Gastroesophageal sphincter (tissue), 4 donors: ENCODE measurements around the gene KCNC4. TPM values are rescaled to one million over a fixed set of nuclear protein-coding genes. Genes with fewer than 3 reads are reported as not detected.

ENCODE experiments used
- ATAC-seq: fragments of 150-250 bp; one replicate; pipeline ENCODE4 v1.9.1; 2016; ENCODE audit warnings: mild to moderate bottlenecking, moderate library complexity
- H3K27ac ChIP-seq, 4 donors: fragments of 200-600 bp; sonication (generic) in 3 of 4; 1 replicate in 3 of 4; 2 replicates in 1 of 4; pipeline ENCODE4 v1.5.1; 2016 to 2019
- H3K27me3 ChIP-seq: fragments of 200-600 bp; sonication (generic); one replicate; pipeline ENCODE4 v1.5.1; 2019
- H3K36me3 ChIP-seq, 2 donors: fragments of 200-600 bp; sonication (generic); one replicate each; pipeline ENCODE4 v1.5.1; 2019; ENCODE audit warnings: control low read depth in 1 of 2
- H3K4me1 ChIP-seq, 3 donors: fragments of 200-600 bp; sonication (generic); 1 replicate in 2 of 3; 2 replicates in 1 of 3; pipeline ENCODE4 v1.5.1; 2016 to 2019; ENCODE audit warnings: control low read depth in 2 of 3
- H3K4me3 ChIP-seq, 2 donors: fragments of 200-600 bp; sonication (generic); one replicate each; pipeline ENCODE4 v1.5.1; 2019; ENCODE audit warnings: mild to moderate bottlenecking in 1 of 2, moderate library complexity in 1 of 2
- H3K9me3 ChIP-seq, 3 donors: fragments of 200-600 bp; sonication (generic); one replicate each; pipeline ENCODE4 v1.5.1; 2017 to 2019; ENCODE audit warnings: control low read depth in 2 of 3
- EP300 ChIP-seq: sonication (generic); formaldehyde crosslinking; IDR thresholded peaks from one replicate; pipeline ENCODE4 v1.6.1; 2017; ENCODE audit warnings: antibody characterized with exemption, mild to moderate bottlenecking
- POLR2A ChIP-seq, 2 donors: fragments of 450-650 bp; IDR thresholded peaks; one replicate each; pipeline ENCODE4 v1.6.1; 2017; ENCODE audit warnings: antibody characterized with exemption in 2 of 2, mild to moderate bottlenecking in 2 of 2, moderate library complexity in 1 of 2
- POLR2AphosphoS5 ChIP-seq: sonication (generic); formaldehyde crosslinking; IDR thresholded peaks from one replicate; pipeline ENCODE4 v1.6.1; 2017; ENCODE audit warnings: antibody characterized with exemption
- WGBS, 2 donors: methylation state at CpG; one replicate each; pipeline ENCODE4 v1.1.5; 2018; ENCODE audit warnings: low coverage in 1 of 2; 5-methylcytosine and 5-hydroxymethylcytosine counted together
- total RNA-seq, 4 donors: library from RNA; depleted of rRNA; stranded (reverse); fragments of >200 nt; gene quantifications; one replicate each; pipeline ENCODE4 v1.1.0, GENCODE V29; 2016
- TF ChIP-seq, protein P1 (sequence below), 4 experiments: fragments of 200-600 bp in 2 of 4; fragments of 450-650 bp in 2 of 4; sonication (generic) in 1 of 4; IDR thresholded peaks; one replicate each; pipeline ENCODE4 v1.5.1; 2017 to 2019; ENCODE audit warnings: antibody characterized with exemption in 4 of 4, mild to moderate bottlenecking in 2 of 4, moderate library complexity in 2 of 4

The KCNC4 gene
- total RNA-seq, 4 donors from 2014 or later = 9.0 to 16.0 (median 13.4) TPM

DNA sequence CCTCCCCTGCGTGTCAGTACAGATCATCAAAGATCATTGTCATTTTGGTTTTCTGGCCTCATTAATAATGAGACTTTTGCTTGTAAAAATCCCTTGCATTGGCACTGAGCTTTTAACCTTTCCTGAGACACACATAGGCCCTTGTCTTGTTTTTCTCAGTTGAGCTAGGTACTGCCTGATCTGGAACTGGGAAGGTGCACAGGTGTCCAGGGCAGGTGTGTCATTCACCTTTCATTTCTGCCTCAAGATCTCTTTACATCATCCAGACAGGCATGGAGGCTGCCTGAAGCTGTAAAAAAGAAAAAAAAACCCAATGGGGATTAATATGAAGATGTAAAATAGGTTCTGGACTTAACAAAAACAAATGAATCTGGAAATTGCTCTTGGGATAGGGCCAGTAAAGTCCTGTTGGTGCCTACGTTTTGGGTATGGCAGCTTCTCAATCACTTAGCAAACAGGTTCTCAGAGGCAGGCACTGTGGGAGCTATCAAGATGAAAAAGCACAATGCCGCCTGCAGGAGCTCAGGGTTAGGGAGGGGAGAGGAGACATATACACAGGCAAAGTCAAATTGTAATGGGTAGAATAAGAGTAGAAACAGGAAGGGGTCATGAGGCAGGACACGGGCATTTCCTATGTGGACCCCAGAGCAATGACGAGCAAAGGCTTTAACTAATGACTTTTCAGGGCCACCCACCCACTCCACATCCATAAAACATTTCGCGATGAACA is 1.0 kb upstream of the KCNC4 start:
- H3K27me3 ChIP-seq = no peaks in the 10 kb centered on the region
- peak overlapping the region; percentile 29 to 86 (median 85) for H3K27ac ChIP-seq
- WGBS, 2 donors = 51 to 55% methylated on average over 5 to 6 of the region's 7 CpGs
- no peaks in the 10 kb centered on the region for H3K36me3 ChIP-seq
- H3K4me3 ChIP-seq = peak overlapping the region; percentile 43 to 94
- TF ChIP-seq EP300 (no peak), POLR2A (IDR thresholded peaks at IDR 0.05) (no peak), POLR2AphosphoS5 (no peak)
- TF ChIP-seq, protein P1, sequence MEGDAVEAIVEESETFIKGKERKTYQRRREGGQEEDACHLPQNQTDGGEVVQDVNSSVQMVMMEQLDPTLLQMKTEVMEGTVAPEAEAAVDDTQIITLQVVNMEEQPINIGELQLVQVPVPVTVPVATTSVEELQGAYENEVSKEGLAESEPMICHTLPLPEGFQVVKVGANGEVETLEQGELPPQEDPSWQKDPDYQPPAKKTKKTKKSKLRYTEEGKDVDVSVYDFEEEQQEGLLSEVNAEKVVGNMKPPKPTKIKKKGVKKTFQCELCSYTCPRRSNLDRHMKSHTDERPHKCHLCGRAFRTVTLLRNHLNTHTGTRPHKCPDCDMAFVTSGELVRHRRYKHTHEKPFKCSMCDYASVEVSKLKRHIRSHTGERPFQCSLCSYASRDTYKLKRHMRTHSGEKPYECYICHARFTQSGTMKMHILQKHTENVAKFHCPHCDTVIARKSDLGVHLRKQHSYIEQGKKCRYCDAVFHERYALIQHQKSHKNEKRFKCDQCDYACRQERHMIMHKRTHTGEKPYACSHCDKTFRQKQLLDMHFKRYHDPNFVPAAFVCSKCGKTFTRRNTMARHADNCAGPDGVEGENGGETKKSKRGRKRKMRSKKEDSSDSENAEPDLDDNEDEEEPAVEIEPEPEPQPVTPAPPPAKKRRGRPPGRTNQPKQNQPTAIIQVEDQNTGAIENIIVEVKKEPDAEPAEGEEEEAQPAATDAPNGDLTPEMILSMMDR (IDR thresholded peaks at IDR 0.05) = no peak
- no peaks in the 10 kb centered on the region for H3K9me3 ChIP-seq
- no peak for ATAC-seq
- H3K4me1 ChIP-seq = peaks cover 0 to 54% (median 11%) of the 10 kb centered on the region in 3 donors

- TF ChIP-seq POLR2A (IDR thresholded peaks at IDR 0.05) = no peak
- TF ChIP-seq EP300 = no peak
- no peak for TF ChIP-seq POLR2AphosphoS5
- TF ChIP-seq, protein P1 (IDR thresholded peaks at IDR 0.05) = no peak
Measured at GRCh38 chr1:110210604-110211495, 736 bp downstream of the KCNC4 start.

DNA sequence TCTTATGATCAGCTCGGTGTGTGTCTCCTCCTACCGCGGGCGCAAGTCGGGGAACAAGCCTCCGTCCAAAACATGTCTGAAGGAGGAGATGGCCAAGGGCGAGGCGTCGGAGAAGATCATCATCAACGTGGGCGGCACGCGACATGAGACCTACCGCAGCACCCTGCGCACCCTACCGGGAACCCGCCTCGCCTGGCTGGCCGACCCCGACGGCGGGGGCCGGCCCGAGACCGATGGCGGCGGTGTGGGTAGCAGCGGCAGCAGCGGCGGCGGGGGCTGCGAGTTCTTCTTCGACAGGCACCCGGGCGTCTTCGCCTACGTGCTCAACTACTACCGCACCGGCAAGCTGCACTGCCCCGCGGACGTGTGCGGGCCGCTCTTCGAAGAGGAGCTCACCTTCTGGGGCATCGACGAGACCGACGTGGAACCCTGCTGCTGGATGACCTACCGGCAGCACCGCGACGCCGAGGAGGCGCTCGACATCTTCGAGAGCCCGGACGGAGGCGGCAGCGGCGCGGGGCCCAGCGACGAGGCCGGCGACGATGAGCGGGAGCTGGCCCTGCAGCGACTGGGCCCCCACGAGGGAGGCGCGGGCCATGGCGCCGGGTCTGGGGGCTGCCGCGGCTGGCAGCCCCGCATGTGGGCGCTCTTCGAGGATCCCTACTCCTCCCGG is 1.5 kb downstream of the KCNC4 start:
- ATAC-seq = no peak
- WGBS, 2 donors = no CpG with 5 or more reads among the region's 81 CpGs
- Histone ChIP-seq H3K4me1 (peaks cover 0 to 74% (median 14%) of the 10 kb centered on the region in 3 donors), H3K27ac (peak overlapping the region in 3 of 4 donors; percentile 25 to 86 (median 84)), H3K9me3 (no peaks in the 10 kb centered on the region), H3K4me3 (peak overlapping the region; percentile 43 to 94), H3K27me3 (no peaks in the 10 kb centered on the region), H3K36me3 (no peaks in the 10 kb centered on the region)
- TF ChIP-seq POLR2A (IDR thresholded peaks at IDR 0.05) (no peak), EP300 (no peak), POLR2AphosphoS5 (no peak)
- TF ChIP-seq, protein P1 (IDR thresholded peaks at IDR 0.05) = no peak

More at GRCh38 chr1:110210604-110211495, 736 bp downstream of the KCNC4 start:
- peak; percentile 25 for ATAC-seq
- WGBS, 2 donors = 0 to 2% methylated on average over 1 to 9 of the region's 101 CpGs
- H3K27ac ChIP-seq = peak overlapping the region in 3 of 4 donors; percentile 84 to 86 (median 86)
- H3K4me1 ChIP-seq = peaks cover 0 to 71% (median 14%) of the 10 kb centered on the region in 3 donors
- H3K9me3 ChIP-seq = no peaks in the 10 kb centered on the region
- no peaks in the 10 kb centered on the region for H3K27me3 ChIP-seq
- H3K4me3 ChIP-seq = peak overlapping the region; percentile 43 to 94
- no peaks in the 10 kb centered on the region for H3K36me3 ChIP-seq

DNA sequence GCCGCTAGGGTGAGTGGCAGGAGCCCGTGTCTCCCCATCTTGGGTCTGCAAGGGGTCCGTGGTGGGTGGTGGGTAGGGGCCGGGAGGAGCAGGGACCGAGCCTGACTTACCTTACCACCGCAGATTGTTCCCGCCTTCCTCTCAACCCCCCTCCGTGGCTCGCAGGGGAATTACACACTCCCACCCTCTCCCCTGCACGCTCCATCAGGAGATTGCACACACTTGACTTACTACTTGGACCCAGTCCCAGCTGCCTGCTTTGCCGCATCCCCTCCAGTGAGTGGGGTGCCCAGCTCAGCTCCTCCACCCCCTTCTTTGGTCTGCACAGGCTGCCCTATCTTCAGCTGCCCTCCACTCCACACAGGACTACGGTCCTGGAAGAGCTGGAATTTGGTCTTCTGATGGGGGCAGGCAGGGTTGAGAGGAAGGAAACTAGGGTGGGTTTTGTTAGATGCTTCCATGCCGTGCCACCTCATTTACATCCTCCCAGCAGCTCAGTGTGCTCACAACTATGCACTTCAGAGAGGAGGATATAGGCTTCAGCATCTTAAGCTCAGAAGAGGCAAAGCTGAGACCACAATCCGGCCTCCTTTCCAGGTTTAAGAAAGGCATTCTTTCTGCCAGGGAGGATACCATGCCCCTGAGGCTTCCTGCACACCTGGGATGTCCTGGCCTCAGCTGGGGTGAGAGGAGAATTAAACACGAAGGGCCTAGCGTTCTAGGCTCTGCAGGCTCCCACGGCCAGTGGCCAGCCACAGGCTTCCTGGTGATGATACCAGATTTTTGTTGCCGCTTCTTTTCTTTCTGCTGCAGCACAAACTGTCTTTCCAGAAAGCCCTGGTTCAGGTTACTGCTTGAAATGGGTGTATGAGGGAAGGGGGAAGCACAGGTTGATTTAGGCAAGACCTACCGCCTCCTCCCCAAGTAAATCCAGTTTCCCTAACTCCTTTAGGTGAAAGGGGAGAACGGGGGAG is 2.3 kb downstream of the KCNC4 start:
- 23 to 40% methylated on average over 2 to 5 of the region's 20 CpGs for WGBS, 2 donors
- ATAC-seq = no peak
- peak overlapping the region in 3 of 4 donors; percentile 25 to 86 (median 84) for H3K27ac ChIP-seq
- H3K4me1 ChIP-seq = peaks cover 0 to 74% (median 14%) of the 10 kb centered on the region in 3 donors
- TF ChIP-seq, protein P1 (IDR thresholded peaks at IDR 0.05) = no peak
- TF ChIP-seq POLR2A (IDR thresholded peaks at IDR 0.05) = no peak
- TF ChIP-seq EP300 = no peak
- no peak for TF ChIP-seq POLR2AphosphoS5
- no peaks in the 10 kb centered on the region for H3K27me3 ChIP-seq
- H3K36me3 ChIP-seq = no peaks in the 10 kb centered on the region
- no peaks in the 10 kb centered on the region for H3K9me3 ChIP-seq
- peak overlapping the region in 1 of 2 donors; percentile 94 for H3K4me3 ChIP-seq
